ENCODE data around the gene PSMC3IP.

GRCh38 chr17:42537156-42537805, 40.2 kb downstream of the PSMC3IP start:
- TF ChIP-seq CTCF (optimal IDR thresholded peaks at IDR 0.05 in 1 of 3, IDR thresholded peaks at IDR 0.05 in 1 of 3, conservative IDR thresholded peaks at IDR 0.05 in 1 of 3; ENCODE audit: extremely low read depth in 1 of 3, insufficient read depth in 2 of 3, low read length in 3 of 3) (no peak), EZH2 (IDR thresholded peaks at IDR 0.05; ENCODE audit: low read length) (no peak)
